K562 (cell line): Measurements from ENCODE around the gene KRT36. TPM values are rescaled to one million over a fixed set of nuclear protein-coding genes. Genes with fewer than 3 reads are reported as not detected.

Source experiments
- ATAC-seq: fragments of 200-7000 bp; cut with Tn5 transposase; 3 replicates; pipeline ENCODE4 v1.9.1; 2020; ENCODE audit warnings: moderate library complexity
- BruUV-seq: library from RNA; stranded (reverse); fragments of 400-500 nt; replicated peaks from 2 replicates; lab custom pipeline; 2021; lab: Mats Ljungman, UMichigan
- CTCF ChIA-PET: fragments of 300-600 bp; formaldehyde crosslinking; extraction: SDS; loops from one replicate; lab custom pipeline; 2021; ENCODE audit warnings: low intra/inter-chr PET ratio; lab: Yijun Ruan, JAX
- POLR2A ChIA-PET: fragments of 300-600, 350-650 bp; sonication (Branson Sonifier 250); formaldehyde crosslinking; extraction: SDS; loops from one replicate; lab custom pipeline; 2021; ENCODE audit warnings: antibody characterized with exemption, inconsistent platforms; lab: Yijun Ruan, JAX
- DNase-seq, 4 experiments: peaks; one replicate each; pipeline versions ENCODE4 v3.0.0 to v3.0.0-alpha.2; 2011 to 2018; ENCODE audit warnings: low spot score in 3 of 4, mixed read lengths in 3 of 4; ENCODE audit errors: extremely low read depth in 1 of 4
- FAIRE-seq: peaks from 2 replicates; lab custom pipeline; 2011; peaks lifted over from hg19 to GRCh38; lab: Jason Lieb, UNC
- H2AFZ ChIP-seq: 2 replicates; pipeline ENCODE4 v1.6.0; 2011; ENCODE audit warnings: low read depth, low read length, control low read depth, inconsistent platforms
- H3K27ac ChIP-seq: fragments of 200-600 bp; 3 replicates; pipeline ENCODE4 v1.8.0; 2011; ENCODE audit warnings: low read depth, mild to moderate bottlenecking, control low read depth, inconsistent platforms, low read length, moderate library complexity, mixed read lengths; ENCODE audit errors: extremely low read depth
- H3K27me3 ChIP-seq, 2 experiments: fragments of 300-600 bp in 1 of 2; 2 replicates in 1 of 2; 3 replicates in 1 of 2; pipeline versions ENCODE4 v1.6.0 to v1.8.0; 2011; ENCODE audit warnings: inconsistent platforms in 2 of 2, low read length in 2 of 2, mild to moderate bottlenecking in 1 of 2, mixed read lengths in 1 of 2, moderate library complexity in 1 of 2; ENCODE audit not compliant: control insufficient read depth in 2 of 2, insufficient read depth in 2 of 2
- H3K36me3 ChIP-seq: fragments of 300-600 bp; 3 replicates; pipeline ENCODE4 v1.8.0; 2011; ENCODE audit warnings: mild to moderate bottlenecking, low read length, inconsistent platforms; ENCODE audit not compliant: control insufficient read depth, insufficient read depth
- H3K4me1 ChIP-seq, 2 experiments: fragments of 200-600 bp in 1 of 2; replicated peaks in 1 of 2; 2 replicates in 1 of 2; 3 replicates in 1 of 2; pipeline versions ENCODE4 v1.5.1 to v1.8.0; 2011; ENCODE audit warnings: inconsistent platforms in 2 of 2, low read length in 2 of 2, mild to moderate bottlenecking in 1 of 2, mixed read lengths in 1 of 2, moderate library complexity in 1 of 2; ENCODE audit not compliant: control insufficient read depth in 2 of 2, insufficient read depth in 2 of 2
- H3K4me2 ChIP-seq: 2 replicates; pipeline ENCODE4 v1.6.1; 2011; ENCODE audit warnings: low read length, control low read depth, inconsistent platforms, mixed read lengths; ENCODE audit not compliant: insufficient read depth
- H3K4me3 ChIP-seq: fragments of 200-600 bp; sonication (generic), shearing (Covaris generic); 2 replicates; pipeline ENCODE4 v1.5.1; 2016; ENCODE audit warnings: control low read depth, inconsistent platforms
- H3K79me2 ChIP-seq: fragments of 200-600 bp; 3 replicates; pipeline ENCODE4 v1.8.0; 2011; ENCODE audit warnings: low read length, inconsistent platforms; ENCODE audit not compliant: control insufficient read depth, insufficient read depth
- H3K9ac ChIP-seq, 2 experiments: 2 replicates each; pipeline versions ENCODE4 v1.6.0 to v1.6.1; 2011; ENCODE audit warnings: low read depth in 2 of 2, low read length in 2 of 2, control low read depth in 1 of 2, inconsistent platforms in 1 of 2, mild to moderate bottlenecking in 1 of 2, mixed read lengths in 1 of 2; ENCODE audit not compliant: insufficient read depth in 1 of 2
- H3K9me1 ChIP-seq: one replicate; pipeline ENCODE4 v1.6.0; 2011; ENCODE audit warnings: inconsistent platforms, mild to moderate bottlenecking, low read length, moderate library complexity; ENCODE audit not compliant: control insufficient read depth, insufficient read depth
- H3K9me3 ChIP-seq: replicated peaks from 2 replicates; pipeline ENCODE4 v1.5.1; 2011; ENCODE audit warnings: low read depth, low read length, inconsistent platforms; ENCODE audit not compliant: control insufficient read depth, insufficient read depth
- H4K20me1 ChIP-seq: replicated peaks from 2 replicates; pipeline ENCODE4 v1.6.1; 2011; ENCODE audit warnings: low read length, inconsistent platforms, mixed read lengths; ENCODE audit not compliant: control insufficient read depth, insufficient read depth
- CAMTA2 ChIP-seq: fragments of 250-450 bp; sonication (Bioruptor Pico); conservative IDR thresholded peaks from 2 replicates; pipeline ENCODE4 v1.5.1; 2022
- CC2D1A ChIP-seq: fragments of 450-650 bp; IDR thresholded peaks from 2 replicates; pipeline ENCODE4 v1.6.1; 2017; ENCODE audit warnings: mild to moderate bottlenecking
- E2F3 ChIP-seq: fragments of 250-450 bp; sonication (Bioruptor Pico); IDR thresholded peaks from 2 replicates; pipeline ENCODE4 v1.4.0; 2020; ENCODE audit warnings: mild to moderate bottlenecking
- GABPA ChIP-seq: fragments of 200-800 bp; sonication (Bioruptor generic); conservative IDR thresholded peaks from 2 replicates; pipeline ENCODE4 v1.6.1; 2016; ENCODE audit warnings: low read depth, missing genetic modification characterization, missing compliant biosample characterization
- PHF21A ChIP-seq: fragments of 450-650 bp; IDR thresholded peaks from 2 replicates; pipeline ENCODE4 v1.6.1; 2017; ENCODE audit warnings: low read depth, borderline replicate concordance
- PHF8 ChIP-seq: fragments of 200-600 bp; sonication (generic); IDR thresholded peaks from 2 replicates; pipeline ENCODE4 v1.6.1; 2012; ENCODE audit warnings: mixed run types, mild to moderate bottlenecking, inconsistent platforms, low read length, moderate library complexity, borderline replicate concordance
- THAP12 ChIP-seq: fragments of 250-450 bp; sonication (Bioruptor Pico); IDR thresholded peaks from 2 replicates; pipeline ENCODE4 v1.9.0; 2021; ENCODE audit warnings: mild to moderate bottlenecking, inconsistent platforms
- XRCC4 ChIP-seq: IDR thresholded peaks from one replicate; pipeline ENCODE4 v1.6.1; 2011; ENCODE audit not compliant: insufficient read depth, insufficient read length; ENCODE audit errors: extremely low read depth
- YBX1 ChIP-seq: fragments of 450-650 bp; IDR thresholded peaks from 2 replicates; pipeline ENCODE4 v1.7.1; 2016; ENCODE audit warnings: mild to moderate bottlenecking
- ZFX ChIP-seq: sonication (generic); formaldehyde crosslinking; IDR thresholded peaks from 2 replicates; pipeline ENCODE4 v1.8.0; 2022; ENCODE audit warnings: mild to moderate bottlenecking, missing genetic modification reagents, moderate library complexity
- ZHX1 ChIP-seq: fragments of 150-350 bp; conservative IDR thresholded peaks from 2 replicates; pipeline ENCODE4 v1.6.1; 2014; ENCODE audit warnings: low read length
- ZNF224 ChIP-seq: sonication (generic); formaldehyde crosslinking; IDR thresholded peaks from 2 replicates; pipeline ENCODE4 v1.8.0; 2022; ENCODE audit warnings: mild to moderate bottlenecking, missing genetic modification reagents
- ZNF253 ChIP-seq: fragments of 250-450 bp; sonication (Bioruptor Pico); conservative IDR thresholded peaks from 2 replicates; pipeline ENCODE4 v1.6.1; 2021; ENCODE audit warnings: mild to moderate bottlenecking
- ZNF79 ChIP-seq: fragments of 250-450 bp; sonication (Bioruptor Pico); IDR thresholded peaks from 2 replicates; pipeline ENCODE4 v1.4.0; 2020; ENCODE audit warnings: low read depth, mild to moderate bottlenecking, moderate library complexity
- WGBS: fragments of 100-300 bp; shearing (Covaris generic); methylation state at CpG from one replicate; pipeline ENCODE4 v1.1.6; 2016; ENCODE audit warnings: low coverage, mixed read lengths; ENCODE audit not compliant: insufficient coverage; ENCODE audit errors: missing lambda C conversion rate; 5-methylcytosine and 5-hydroxymethylcytosine counted together
- in situ Hi-C: fragments of 300-500 bp; cut with MboI; formaldehyde crosslinking; loops from 4 replicates; pipeline ENCODE4 v1.15.0; 2018; ENCODE audit warnings: inconsistent platforms, mixed read lengths
- intact Hi-C: fragments of 100-400 bp; cut with micrococcal nuclease; formaldehyde crosslinking; loops from 2 replicates; pipeline ENCODE4 v1.14.2; 2022
- polyA plus RNA-seq, 8 experiments: library from polyadenylated mRNA; depleted of rRNA in 4 of 8; stranded (reverse) in 5 of 8; unstranded in 3 of 8; fragments of >200 nt; fragmentation: Nextera tagmentation in 2 of 8; fragmentation: Illumina TruSeq in 1 of 8; extraction: Ambion mirVana in 2 of 8; extraction: Trizol in 1 of 8; gene quantifications; 2 replicates each; pipeline versions ENCODE4 v1.2.1 to v1.2.3, GENCODE V29; 2011 to 2014; ENCODE audit warnings: inconsistent platforms in 1 of 8, missing spikeins in 1 of 8
- total RNA-seq, 7 experiments: library from RNA; depleted of rRNA in 6 of 7; stranded (reverse); fragments of >200 nt in 6 of 7; fragmentation: Illumina TruSeq in 2 of 7; extraction: Trizol in 2 of 7; gene quantifications; 2 replicates each; pipeline versions ENCODE4 v1.2.1 to v1.2.3, GENCODE V29; 2011 to 2021; ENCODE audit warnings: low replicate concordance in 1 of 7

Gene KRT36
- total and polyA plus RNA-seq, 9 of the 15 experiments (the other 6 are each of a cell fraction or from before 2014, with no cell fraction given), result 0.04 TPM; not detected in 8

- in situ Hi-C loops (no loop called here), intact Hi-C loops (loop anchor here (10.0 kb wide), 1 partner anchor 184 kb away; no protein-coding TSS in a partner anchor)
- no peaks in the 10 kb centered on the region for H3K36me3 ChIP-seq
- no peak for ATAC-seq
- no peaks in the 10 kb centered on the region for H3K9me1 ChIP-seq
- H3K27me3 ChIP-seq, result peaks cover 17 to 66% of the 10 kb centered on the region in 2 experiments
- no peak within 1 kb of the TSS for H2AFZ ChIP-seq
- no peak within 1 kb of the TSS for H3K4me3 ChIP-seq
- ChIA-PET POLR2A (no interaction called here), CTCF (no interaction called here)
- peaks cover 8 to 9% of the 10 kb centered on the region in 2 experiments; a peak in 4 of 5 replicates for H3K4me1 ChIP-seq
- H4K20me1 ChIP-seq, result peaks cover 12% of the 10 kb centered on the region
- 0% methylated on average over 2 of the region's 2 CpGs for WGBS
- FAIRE-seq, result no peak
- no peak within 1 kb of the TSS for H3K27ac ChIP-seq
- H3K4me2 ChIP-seq, result no peak within 1 kb of the TSS
- no TSS peak for BruUV-seq
- no peak within 1 kb of the TSS for H3K9ac ChIP-seq
- no peaks in the 10 kb centered on the region for H3K9me3 ChIP-seq
- H3K79me2 ChIP-seq, result no peaks in the 10 kb centered on the region
- no peak for DNase-seq
- TF ChIP-seq THAP12 (CRISPR knock-in tag) (no peak), PHF8 (no peak), ZNF253 (no peak), YBX1 (no peak), PHF21A (no peak), E2F3 (CRISPR knock-in tag) (no peak), ZNF224 (CRISPR knock-in tag) (no peak), GABPA (tag) (no peak), CC2D1A (no peak), ZHX1 (no peak), ZFX (CRISPR knock-in tag) (no peak), XRCC4 (no peak), ZNF79 (CRISPR knock-in tag) (no peak), CAMTA2 (no peak)
These were observed 8.7 kb downstream of the KRT36 start, which contains the start of gene KRT35 for GRCh38 chr17:41481036-41481435. KRT35 (minus strand) TSS chr17:41481151; CDS start chr17:41481097, 54 bp downstream.
